NCI-H446 (cell line): Measurements from ENCODE around the gene DNAH1.

Experiments used
- DNase-seq, 2 experiments: peaks; one replicate each; lab custom pipeline; 2025; lab: John Stamatoyannopoulos, UW

The DNAH1 gene

DNA sequence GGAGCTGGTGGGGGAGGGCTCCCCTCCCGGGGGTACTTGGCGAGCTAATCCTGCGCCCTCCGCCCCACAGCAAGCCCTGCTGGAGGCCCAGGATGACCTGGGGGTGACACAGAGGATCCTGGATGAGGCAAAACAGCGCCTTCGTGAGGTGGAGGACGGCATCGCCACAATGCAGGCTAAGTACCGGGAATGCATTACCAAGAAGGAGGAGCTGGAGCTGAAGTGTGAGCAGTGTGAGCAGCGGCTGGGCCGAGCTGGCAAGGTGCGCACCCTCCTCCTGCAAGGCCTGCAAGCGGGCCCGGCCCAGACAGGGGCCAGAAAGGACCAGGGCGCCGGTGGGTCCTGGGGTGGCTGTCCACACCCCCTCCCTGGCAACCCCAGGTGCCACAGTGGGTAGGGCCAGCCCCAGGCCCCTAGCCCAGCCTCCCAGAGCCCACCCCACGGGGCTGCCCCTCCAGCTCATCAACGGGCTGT lies 72.3 kb downstream of the DNAH1 start:
- no peak for DNase-seq

GRCh38 chr3:52388933-52389332 lies 72.8 kb downstream of the DNAH1 start:
- no peak for DNase-seq

DNA sequence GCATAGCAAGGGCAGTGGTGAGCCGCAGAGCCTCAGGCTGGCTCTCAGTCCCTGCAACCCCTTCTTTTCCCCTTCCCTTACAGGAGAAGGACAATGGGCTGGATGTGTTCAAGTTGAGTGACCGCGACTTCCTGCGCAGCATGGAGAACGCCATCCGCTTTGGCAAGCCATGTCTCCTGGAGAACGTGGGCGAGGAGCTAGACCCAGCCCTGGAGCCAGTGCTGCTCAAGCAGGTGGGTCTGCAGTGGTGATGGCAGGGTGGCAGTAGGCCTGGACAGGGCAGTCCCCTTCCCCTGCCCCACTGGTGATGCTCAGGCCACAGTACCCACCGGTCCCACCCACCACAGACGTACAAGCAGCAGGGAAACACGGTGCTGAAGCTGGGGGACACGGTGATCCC lies 75.0 kb downstream of the DNAH1 start:
- DNase-seq: no peak

- DNase-seq: no peak
These were observed 76.3 kb downstream of the DNAH1 start for GRCh38 chr3:52392216-52392930.

DNA sequence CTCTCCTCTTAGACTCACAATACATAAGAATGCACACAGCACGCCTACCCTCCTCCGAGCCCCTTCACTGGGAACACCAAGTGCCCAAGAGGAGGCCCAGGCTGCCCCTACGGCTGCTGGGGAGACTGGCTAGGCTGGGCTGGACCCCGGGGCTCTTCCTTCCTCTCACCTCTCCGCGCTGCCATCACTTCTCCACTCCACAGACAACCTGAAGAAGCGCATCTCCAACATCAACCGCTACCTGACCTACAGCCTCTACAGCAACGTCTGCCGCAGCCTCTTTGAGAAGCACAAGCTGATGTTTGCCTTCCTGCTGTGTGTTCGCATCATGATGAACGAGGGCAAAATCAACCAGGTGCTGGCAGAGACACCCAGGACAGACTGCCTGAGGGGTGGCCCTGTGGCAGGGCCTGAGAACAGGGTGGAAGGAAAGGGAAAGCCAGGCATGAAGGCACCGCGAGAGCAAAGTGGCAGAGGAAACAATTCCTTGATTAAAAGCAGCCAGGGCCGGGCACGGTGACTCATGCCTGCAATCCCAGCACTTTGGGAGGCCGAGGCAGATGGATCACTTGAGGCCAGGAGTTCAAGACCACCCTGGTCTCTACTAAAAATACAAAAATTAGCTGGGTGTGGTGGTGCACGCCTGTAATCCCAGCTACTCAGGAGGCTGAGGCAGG lies 77.2 kb downstream of the DNAH1 start:
- no peak for DNase-seq

DNA sequence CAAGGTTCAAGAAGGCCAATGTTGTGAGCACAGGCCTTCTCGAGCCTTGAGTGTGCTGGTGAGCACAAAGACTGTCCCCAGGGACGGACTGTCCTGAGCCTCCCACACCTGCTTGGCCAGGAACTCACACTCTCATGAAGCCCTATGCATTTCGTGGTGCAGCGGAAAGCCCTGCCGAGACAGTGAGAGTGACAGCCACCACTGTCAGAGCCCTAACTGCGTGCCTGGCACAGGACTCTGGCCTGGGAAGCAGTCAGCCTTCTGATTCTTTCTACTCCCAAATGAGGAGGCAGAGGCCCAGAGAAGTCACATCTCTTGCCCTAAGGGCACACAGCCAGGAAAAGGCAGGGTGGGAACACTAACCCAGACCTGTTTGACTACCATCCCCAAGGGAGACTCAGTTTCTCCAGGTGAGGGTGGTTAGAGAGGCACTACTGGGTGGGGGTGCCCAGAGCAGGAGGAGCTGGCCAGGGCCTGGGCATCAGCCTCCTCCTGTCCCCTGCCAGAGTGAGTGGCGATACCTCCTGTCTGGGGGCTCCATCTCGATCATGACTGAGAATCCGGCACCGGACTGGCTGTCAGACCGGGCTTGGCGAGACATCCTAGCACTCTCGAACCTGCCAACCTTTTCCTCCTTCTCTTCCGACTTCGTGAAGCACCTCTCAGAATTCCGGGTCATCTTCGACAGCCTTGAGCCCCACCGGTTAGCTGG lies 78.0 kb downstream of the DNAH1 start:
- DNase-seq: no peak

DNA sequence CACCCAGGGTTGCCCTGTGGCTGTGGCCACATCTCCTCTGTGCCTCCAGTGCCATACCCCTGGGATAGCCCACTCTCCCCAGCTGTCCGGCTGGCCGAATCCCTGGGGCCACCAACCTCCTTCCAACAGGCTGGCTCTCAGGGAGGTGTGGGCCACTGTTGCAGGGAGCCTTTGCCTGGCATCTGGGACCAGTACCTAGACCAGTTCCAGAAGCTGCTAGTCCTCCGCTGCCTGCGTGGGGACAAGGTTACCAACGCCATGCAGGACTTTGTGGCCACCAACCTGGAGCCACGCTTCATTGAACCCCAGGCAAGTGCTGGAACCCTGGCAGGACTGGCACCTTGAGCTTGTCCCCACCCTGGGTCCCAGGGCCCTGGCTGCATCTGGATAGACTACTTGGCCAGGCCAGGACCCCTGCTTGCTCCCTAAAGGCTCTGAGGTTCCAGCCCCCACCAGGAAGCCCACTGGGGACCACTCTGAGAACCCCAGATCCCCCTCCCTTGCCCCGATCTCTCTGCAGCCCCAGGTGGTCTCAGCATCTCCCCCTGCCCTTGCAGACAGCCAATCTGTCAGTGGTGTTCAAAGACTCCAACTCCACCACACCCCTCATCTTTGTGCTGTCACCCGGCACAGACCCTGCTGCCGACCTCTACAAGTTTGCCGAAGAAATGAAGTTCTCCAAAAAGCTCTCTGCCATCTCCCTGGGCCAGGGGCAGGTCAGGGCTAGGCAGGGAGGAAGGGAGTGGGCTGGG lies 78.8 kb downstream of the DNAH1 start:
- no peak for DNase-seq

DNA sequence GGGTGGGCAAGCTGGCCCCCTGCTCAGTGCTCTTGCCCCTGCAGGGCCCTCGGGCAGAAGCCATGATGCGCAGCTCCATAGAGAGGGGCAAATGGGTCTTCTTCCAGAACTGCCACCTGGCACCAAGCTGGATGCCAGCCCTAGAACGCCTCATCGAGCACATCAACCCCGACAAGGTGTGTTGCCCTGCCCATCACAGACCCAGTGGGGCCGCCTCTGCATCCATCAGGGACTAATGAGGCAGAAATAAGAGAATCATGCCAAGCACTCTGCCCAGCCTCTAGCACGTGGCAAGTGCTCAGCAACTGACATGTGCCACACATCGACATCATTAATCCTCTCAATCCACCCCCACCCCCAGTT lies 79.4 kb downstream of the DNAH1 start:
- DNase-seq: no peak

- DNase-seq: no peak
These were observed 80.1 kb downstream of the DNAH1 start for GRCh38 chr3:52396011-52396906.

DNA sequence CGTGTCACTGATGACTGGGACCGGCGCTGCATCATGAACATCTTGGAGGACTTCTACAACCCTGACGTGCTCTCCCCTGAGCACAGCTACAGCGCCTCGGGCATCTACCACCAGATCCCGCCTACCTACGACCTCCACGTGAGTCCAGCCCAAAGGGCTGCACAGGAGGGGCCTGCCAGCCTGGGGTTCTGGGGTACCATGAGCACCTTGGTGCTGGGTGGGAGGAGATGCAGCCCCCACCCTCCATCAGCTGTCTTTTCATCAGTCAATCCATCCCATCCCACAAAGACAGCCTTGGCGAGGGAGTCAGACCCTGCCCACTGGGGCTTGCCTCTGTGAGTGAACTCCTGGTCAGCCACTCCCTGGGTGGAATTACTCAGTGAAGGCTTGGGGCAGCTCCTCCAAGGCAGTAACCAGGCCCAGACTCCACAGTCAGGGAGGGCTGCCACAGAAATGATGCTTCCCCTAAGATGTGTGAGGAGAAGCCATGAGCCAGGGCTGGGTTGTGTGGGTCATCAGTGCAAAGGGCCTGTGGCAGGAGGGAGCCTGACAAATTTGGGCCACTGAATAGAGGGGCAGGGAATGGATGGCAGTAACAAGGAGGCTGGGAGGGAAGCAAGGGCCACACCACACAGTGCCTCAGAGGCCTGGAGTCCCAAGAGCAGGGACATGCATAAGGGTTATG lies 80.9 kb downstream of the DNAH1 start:
- no peak for DNase-seq

- DNase-seq: no peak
These were observed 81.7 kb downstream of the DNAH1 start for GRCh38 chr3:52397676-52398399.

GRCh38 chr3:52398670-52399081 lies 82.6 kb downstream of the DNAH1 start:
- DNase-seq: no peak

GRCh38 chr3:52399131-52399530 lies 83.0 kb downstream of the DNAH1 start:
- no peak for DNase-seq

GRCh38 chr3:52399593-52399992 lies 83.5 kb downstream of the DNAH1 start:
- no peak for DNase-seq

DNA sequence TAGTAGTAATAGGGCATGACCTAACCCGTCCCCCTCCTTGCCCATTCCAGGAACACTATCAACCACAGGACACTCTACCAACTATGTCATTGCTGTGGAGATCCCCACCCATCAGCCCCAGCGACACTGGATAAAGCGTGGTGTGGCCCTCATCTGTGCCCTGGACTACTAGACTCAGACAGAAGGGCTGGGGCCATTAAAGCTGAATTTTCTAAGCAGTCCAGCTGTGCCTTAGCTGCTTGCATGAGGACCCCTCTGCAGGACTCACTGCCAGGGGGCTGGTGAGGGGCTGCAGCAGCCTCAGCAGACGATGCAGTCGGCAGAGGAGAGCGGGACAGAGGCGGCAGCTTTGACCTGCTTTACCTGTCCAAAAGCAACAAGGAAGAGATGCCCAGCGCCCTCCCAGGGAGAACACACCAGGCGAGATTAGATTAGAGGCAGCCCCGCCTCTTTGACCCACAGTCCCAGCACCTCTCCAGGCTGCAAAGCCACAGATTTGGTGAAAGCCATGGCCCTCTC lies 84.2 kb downstream of the DNAH1 start:
- DNase-seq: no peak

- no peak for DNase-seq
These were observed 84.9 kb downstream of the DNAH1 start for GRCh38 chr3:52401021-52401420.

DNA sequence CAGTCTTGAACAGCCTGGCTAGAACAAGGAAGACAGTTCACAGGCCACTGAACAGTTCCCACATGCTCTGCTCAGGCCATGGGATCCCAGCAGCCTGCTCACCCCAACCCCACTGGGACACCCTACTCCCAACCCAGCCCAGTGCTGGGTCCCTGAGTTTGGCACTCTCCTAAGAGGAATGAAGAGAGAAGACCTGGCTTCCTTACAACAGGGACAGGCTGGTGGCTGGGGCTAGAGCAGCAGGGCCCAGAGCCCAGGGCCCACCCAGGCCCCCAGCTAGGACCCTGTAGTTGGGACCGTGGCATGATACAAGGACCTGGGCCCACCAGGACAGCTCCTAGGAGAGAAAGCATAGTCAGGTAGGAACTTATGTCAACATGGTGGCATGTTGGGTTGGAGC lies 85.4 kb downstream of the DNAH1 start:
- no peak for DNase-seq

- no peak for DNase-seq
These were observed 86.0 kb downstream of the DNAH1 start for GRCh38 chr3:52402101-52402521.

DNA sequence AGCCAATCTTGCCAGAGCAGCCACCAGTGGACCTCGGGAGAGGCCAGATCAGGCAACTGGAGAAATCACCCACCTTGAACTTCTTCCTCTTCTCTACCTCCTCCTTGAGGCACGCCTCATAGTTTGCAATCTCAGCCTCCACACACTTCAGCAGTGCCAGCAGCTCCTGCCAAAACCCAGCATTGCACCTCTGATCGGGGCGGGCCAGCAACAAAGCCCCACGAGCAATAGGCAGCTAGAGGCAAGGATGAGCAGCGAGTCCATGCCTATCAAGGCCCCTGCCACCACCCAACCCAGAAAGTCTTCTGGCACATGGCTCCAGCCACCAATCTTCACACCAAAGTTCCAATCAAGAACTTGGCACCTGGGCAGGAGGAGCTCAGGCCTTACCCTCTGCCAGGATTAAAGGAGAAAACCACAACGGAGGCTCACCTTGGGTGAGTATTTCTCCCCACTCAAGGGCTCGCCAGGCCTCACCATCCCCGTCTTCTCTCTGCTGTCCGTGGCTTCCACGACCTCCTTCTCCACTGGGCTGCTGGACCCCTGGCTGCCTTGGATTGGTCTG lies 86.7 kb downstream of the DNAH1 start:
- no peak for DNase-seq
